Activated naive CD8-positive, alpha-beta T cell treated with anti-CD3 and anti-CD28 coated beads for 36 hours (primary cell): ENCODE results near the gene PRKAR1A. TPM values are rescaled to one million over a fixed set of nuclear protein-coding genes. Genes with fewer than 3 reads are reported as not detected.

Experiments
- DNase-seq: peaks from one replicate; pipeline ENCODE4 v3.0.0; 2021
- H3K27ac Mint-ChIP-seq: one replicate; pipeline ENCODE4 v1.8.0; 2022; ENCODE audit warnings: mild to moderate bottlenecking, moderate library complexity, mixed read lengths
- H3K27me3 Mint-ChIP-seq: one replicate; pipeline ENCODE4 v1.8.0; 2022; ENCODE audit warnings: mild to moderate bottlenecking, mixed read lengths
- H3K36me3 Mint-ChIP-seq: one replicate; pipeline ENCODE4 v1.8.0; 2021; ENCODE audit warnings: mild to moderate bottlenecking, mixed read lengths
- H3K4me1 Mint-ChIP-seq: one replicate; pipeline ENCODE4 v1.8.0; 2021; ENCODE audit warnings: mixed read lengths
- H3K4me3 Mint-ChIP-seq: one replicate; pipeline ENCODE4 v1.8.0; 2022; ENCODE audit warnings: mild to moderate bottlenecking, moderate library complexity, mixed read lengths
- H3K9me3 Mint-ChIP-seq: one replicate; pipeline ENCODE4 v1.8.0; 2022; ENCODE audit warnings: mixed read lengths
- total RNA-seq, 2 experiments: library from RNA; stranded (reverse); gene quantifications; one replicate each; pipeline ENCODE4 v1.2.3, GENCODE V29; 2021

Gene PRKAR1A
- total RNA-seq, 2 experiments from 2014 or later: 152 to 156 TPM

- Mint-ChIP-seq H3K4me3 (no peak overlapping the region), H3K4me1 (peaks cover 12% of the 10 kb centered on the region)
Measured at GRCh38 chr17:68592682-68593641, 80.7 kb downstream of the PRKAR1A start.

GRCh38 chr17:68594552-68594951, 82.3 kb downstream of the PRKAR1A start:
- H3K4me1 Mint-ChIP-seq: peaks cover 12% of the 10 kb centered on the region
- H3K27me3 Mint-ChIP-seq: peaks cover 76% of the 10 kb centered on the region
- no peaks in the 10 kb centered on the region for H3K9me3 Mint-ChIP-seq
- H3K27ac Mint-ChIP-seq: no peak overlapping the region
- DNase-seq: no peak
- H3K4me3 Mint-ChIP-seq: no peak overlapping the region
- no peaks in the 10 kb centered on the region for H3K36me3 Mint-ChIP-seq

More at GRCh38 chr17:68592682-68593641, 80.7 kb downstream of the PRKAR1A start:
- H3K9me3 Mint-ChIP-seq: no peaks in the 10 kb centered on the region
- H3K36me3 Mint-ChIP-seq: no peaks in the 10 kb centered on the region
- no peak overlapping the region for H3K27ac Mint-ChIP-seq
- DNase-seq: no peak
- H3K27me3 Mint-ChIP-seq: peaks cover 60% of the 10 kb centered on the region

GRCh38 chr17:68595496-68595895, 83.3 kb downstream of the PRKAR1A start:
- Mint-ChIP-seq H3K9me3 (no peaks in the 10 kb centered on the region), H3K36me3 (no peaks in the 10 kb centered on the region), H3K27ac (no peak overlapping the region), H3K27me3 (peaks cover 83% of the 10 kb centered on the region), H3K4me1 (peaks cover 16% of the 10 kb centered on the region), H3K4me3 (no peak overlapping the region)
- no peak for DNase-seq

DNA sequence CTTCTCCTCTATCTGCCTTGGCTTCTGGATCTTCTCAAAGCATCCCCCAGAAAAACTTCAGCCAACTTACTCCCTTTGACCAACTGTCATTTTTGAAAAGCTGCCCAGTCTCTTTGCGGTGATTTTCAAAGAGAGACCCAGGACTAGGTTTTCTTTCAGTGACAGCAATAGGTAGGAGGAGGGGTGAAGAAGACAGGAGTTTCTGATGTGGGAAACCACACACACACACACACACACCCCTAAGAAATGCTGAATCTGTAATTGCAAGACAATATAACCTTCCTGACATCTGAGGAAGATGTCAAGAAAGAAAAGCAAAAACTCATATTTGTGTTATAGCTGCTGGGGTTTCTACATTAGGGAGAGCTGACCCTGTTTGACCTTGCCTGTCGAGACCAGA, 83.8 kb downstream of the PRKAR1A start:
- H3K4me3 Mint-ChIP-seq: no peak overlapping the region

DNA sequence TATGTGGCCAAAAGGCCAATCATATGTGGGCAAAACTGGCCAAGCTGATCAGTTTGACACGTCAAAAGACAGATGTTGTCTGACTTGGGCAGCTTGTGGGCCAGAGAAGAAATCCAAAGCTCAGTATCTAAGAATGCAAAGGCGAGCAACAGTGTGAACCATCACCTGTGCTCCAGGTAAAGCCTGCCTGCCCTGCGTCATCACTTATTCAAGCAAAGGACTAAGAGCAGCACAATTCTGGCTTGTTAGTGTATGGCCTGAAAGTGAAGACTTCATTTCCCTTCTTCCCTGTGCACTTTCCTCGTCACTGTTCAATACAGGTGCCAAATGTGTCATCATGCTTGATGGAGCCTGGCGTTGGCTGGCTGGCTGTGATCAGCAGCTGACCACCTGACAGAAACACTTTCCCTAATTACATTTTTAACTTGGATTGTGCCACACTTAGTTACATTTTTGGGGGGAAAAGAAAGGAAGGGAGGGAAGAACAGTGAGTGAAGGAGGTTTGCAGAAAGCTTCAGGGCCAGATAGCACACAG, 84.2 kb downstream of the PRKAR1A start:
- peaks cover 79% of the 10 kb centered on the region for H3K27me3 Mint-ChIP-seq
- no peaks in the 10 kb centered on the region for H3K36me3 Mint-ChIP-seq
- H3K9me3 Mint-ChIP-seq: no peaks in the 10 kb centered on the region
- DNase-seq: no peak
- no peak overlapping the region for H3K4me3 Mint-ChIP-seq
- H3K4me1 Mint-ChIP-seq: peaks cover 16% of the 10 kb centered on the region
- H3K27ac Mint-ChIP-seq: no peak overlapping the region

More for the DNA sequence above, 83.8 kb downstream of the PRKAR1A start:
- H3K9me3 Mint-ChIP-seq: no peaks in the 10 kb centered on the region
- H3K27me3 Mint-ChIP-seq: peaks cover 80% of the 10 kb centered on the region
- no peak for DNase-seq
- H3K4me1 Mint-ChIP-seq: peaks cover 16% of the 10 kb centered on the region
- no peak overlapping the region for H3K27ac Mint-ChIP-seq
- no peaks in the 10 kb centered on the region for H3K36me3 Mint-ChIP-seq

GRCh38 chr17:68598074-68598473, 85.8 kb downstream of the PRKAR1A start:
- Mint-ChIP-seq H3K4me3 (no peak overlapping the region), H3K4me1 (peaks cover 20% of the 10 kb centered on the region), H3K27me3 (peaks cover 90% of the 10 kb centered on the region), H3K36me3 (no peaks in the 10 kb centered on the region), H3K9me3 (no peaks in the 10 kb centered on the region), H3K27ac (no peak overlapping the region)
- DNase-seq: no peak

- Mint-ChIP-seq H3K27ac (no peak overlapping the region), H3K27me3 (peaks cover 90% of the 10 kb centered on the region), H3K9me3 (no peaks in the 10 kb centered on the region), H3K4me1 (peaks cover 20% of the 10 kb centered on the region), H3K36me3 (no peaks in the 10 kb centered on the region), H3K4me3 (no peak overlapping the region)
- DNase-seq: no peak
Measured at GRCh38 chr17:68598545-68598961, 86.3 kb downstream of the PRKAR1A start.

- Mint-ChIP-seq H3K36me3 (no peaks in the 10 kb centered on the region), H3K27me3 (peaks cover 89% of the 10 kb centered on the region), H3K4me3 (no peak overlapping the region), H3K9me3 (no peaks in the 10 kb centered on the region), H3K4me1 (peaks cover 20% of the 10 kb centered on the region), H3K27ac (no peak overlapping the region)
- no peak for DNase-seq
Measured at GRCh38 chr17:68599091-68599490, 86.9 kb downstream of the PRKAR1A start.

- Mint-ChIP-seq H3K27ac (no peak overlapping the region), H3K27me3 (peaks cover 85% of the 10 kb centered on the region), H3K9me3 (no peaks in the 10 kb centered on the region), H3K4me1 (peaks cover 20% of the 10 kb centered on the region), H3K36me3 (no peaks in the 10 kb centered on the region), H3K4me3 (peak overlapping the region; percentile 64)
- DNase-seq: no peak
Measured at GRCh38 chr17:68599552-68600066, 87.4 kb downstream of the PRKAR1A start.

- peak overlapping the region; percentile 64 for H3K4me3 Mint-ChIP-seq
- no peaks in the 10 kb centered on the region for H3K9me3 Mint-ChIP-seq
- H3K4me1 Mint-ChIP-seq: peaks cover 18% of the 10 kb centered on the region
- peak; percentile 13 for DNase-seq
- H3K36me3 Mint-ChIP-seq: no peaks in the 10 kb centered on the region
- no peak overlapping the region for H3K27ac Mint-ChIP-seq
- H3K27me3 Mint-ChIP-seq: peaks cover 83% of the 10 kb centered on the region
Measured at GRCh38 chr17:68600067-68600930, 88.1 kb downstream of the PRKAR1A start.

Other genes starting within 250 kb of the PRKAR1A start
- gene SLC16A6, start 221.3 kb upstream of the PRKAR1A start, total RNA-seq: 1 to 10 TPM; 5.9 to 6.0 TPM
- 1 to 10 TPM; 5.0 to 5.2 TPM for gene ARSG, start 220.9 kb upstream of the PRKAR1A start, total RNA-seq
- gene WIPI1, start 54.9 kb upstream of the PRKAR1A start, total RNA-seq: 1 to 10 TPM; 8.7 to 8.9 TPM
- not detected for gene FAM20A, start 88.9 kb downstream of the PRKAR1A start, total RNA-seq